GM18519 (cell line): Measurements from ENCODE around the gene HRH4.

Source experiments
- ATAC-seq: cut with Tn5 transposase; IDR thresholded peaks from one replicate; pipeline ENCODE4 v1.9.1; 2021; ENCODE audit warnings: mild to moderate bottlenecking, moderate library complexity; ENCODE audit not compliant: unreplicated experiment, low FRiP score

The HRH4 gene

DNA sequence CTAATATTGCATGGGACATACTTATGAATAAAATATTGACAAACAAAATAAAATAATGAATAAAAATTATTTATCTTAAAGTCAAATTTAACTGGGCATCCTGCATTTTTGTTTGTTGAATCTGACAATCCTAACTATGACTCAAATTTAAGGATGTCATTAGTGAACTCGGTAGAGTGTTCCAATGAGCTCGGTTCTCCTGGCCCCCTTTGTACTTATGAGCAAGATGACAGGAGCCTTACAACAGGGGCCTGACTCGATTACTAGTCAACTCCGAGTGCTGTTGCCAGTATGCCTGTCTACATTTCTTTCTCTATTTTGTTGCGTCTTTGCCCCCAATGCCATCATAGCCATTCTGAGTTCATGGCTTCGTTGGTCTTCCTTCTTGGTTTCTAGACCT, 40.3 kb downstream of the HRH4 start:
- no peak for ATAC-seq

DNA sequence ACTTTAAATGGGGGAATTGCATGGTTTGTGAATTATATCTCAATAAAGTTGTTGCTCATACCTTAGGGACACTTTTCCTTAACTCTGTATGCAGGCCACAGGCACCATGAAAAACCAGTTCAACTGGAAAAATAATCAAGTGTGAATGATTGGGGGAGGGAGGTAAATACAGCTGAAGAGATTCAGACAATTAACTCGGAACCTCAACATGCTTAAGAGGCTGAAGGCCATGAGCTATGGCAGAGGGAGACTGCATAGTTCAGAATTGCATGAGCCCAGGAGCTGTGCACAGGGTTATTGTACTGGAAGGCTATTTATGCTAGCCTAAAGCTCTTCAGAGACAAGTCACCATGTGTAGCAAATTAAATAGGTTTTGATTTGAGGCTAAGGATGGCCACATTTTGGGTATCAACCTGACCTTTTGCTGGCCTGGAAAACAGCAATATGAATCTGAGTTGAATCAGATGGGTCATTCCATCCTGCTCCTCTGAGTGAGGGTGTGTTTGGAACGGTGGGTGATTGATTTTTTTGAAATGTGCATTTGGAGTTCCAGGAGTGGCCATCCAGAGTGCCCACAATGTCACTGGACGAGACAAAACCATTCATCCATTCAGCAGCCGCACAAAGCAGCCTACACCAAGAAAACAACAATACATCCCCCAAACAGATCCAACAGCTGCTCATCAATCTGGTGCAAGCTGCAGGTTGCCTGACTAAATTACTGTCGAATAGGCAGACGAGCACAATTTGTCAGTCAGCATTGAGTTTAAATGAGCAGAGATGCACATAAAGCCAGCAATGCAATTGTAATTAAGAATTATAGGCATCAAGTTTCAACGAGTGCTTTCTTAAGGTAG, 42.5 kb downstream of the HRH4 start:
- ATAC-seq, result no peak

DNA sequence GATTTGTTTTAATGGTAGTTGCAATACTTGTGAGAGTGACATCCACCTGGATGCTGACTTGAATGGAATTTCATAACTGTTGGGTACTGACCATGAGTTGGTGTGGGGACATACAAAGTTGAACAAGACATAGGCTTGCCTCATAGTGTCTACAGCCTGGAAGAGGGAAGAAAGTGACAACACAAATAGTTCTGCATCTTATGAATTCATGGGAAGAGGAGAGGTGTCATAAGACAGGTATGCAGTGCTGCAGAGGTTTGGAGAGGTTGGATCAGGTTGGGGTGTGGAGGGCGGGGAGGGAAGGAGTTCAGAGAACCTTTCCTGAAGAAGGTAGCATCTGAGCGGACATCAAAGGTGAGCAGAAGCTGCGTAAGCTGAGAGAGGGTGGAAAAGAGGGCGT, 44.0 kb downstream of the HRH4 start:
- no peak for ATAC-seq

DNA sequence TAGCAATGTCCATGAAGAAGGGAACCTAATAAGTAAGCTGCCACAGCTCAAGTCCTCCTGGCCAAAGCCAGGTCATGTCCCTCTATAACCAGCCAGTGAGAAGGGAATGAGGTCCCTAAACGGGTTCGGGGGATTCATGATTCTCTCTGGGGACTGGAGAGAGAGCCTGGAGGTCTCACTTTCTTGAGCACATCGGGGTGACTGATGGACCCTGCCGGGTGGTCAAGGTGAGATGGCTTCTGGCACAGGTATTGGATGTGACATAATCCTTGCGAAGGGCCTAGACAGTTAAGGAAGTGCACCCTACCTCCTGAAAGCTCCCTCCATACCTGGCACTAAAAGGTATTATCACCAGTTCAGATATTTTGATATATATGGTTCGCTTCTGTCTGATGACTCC, 45.7 kb downstream of the HRH4 start:
- ATAC-seq, result no peak

DNA sequence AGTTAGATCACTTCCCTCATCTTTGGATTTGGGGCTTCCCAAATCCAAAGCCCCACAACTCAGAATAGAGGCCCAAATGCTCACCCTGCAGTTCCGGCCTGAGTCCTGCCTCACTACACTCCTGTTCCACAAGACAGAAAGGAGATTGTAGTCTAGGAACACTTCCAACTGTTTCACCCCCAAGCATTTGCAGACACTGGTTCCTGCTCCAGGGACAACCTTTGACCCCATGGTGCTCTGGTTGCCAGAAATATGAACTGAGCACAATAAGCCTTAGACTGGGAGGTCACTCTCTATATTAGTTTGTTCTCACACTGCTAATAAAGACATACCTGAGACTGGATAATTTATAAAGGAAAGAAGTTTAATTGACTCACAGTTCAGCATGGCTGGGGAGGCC, 49.0 kb downstream of the HRH4 start:
- no peak for ATAC-seq

DNA sequence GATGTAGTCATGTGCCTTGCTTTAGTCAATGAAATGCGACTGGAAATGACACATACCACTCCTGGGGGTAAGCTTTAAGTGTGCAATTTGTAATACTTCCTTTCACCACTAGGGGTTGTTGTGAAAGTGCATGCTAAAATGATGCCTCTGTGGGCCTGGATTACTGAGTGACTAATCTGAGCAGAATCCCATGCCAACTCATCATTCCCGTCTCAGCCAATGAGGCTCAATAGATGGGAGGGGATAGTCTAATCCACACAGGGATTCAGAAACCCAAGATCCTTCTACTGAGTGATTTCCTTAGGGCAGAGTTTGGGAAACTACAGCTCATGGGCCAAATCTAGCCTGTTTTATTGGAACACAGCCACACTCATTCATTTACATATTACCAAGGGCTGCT, 54.0 kb downstream of the HRH4 start:
- ATAC-seq, result peak; percentile 79

DNA sequence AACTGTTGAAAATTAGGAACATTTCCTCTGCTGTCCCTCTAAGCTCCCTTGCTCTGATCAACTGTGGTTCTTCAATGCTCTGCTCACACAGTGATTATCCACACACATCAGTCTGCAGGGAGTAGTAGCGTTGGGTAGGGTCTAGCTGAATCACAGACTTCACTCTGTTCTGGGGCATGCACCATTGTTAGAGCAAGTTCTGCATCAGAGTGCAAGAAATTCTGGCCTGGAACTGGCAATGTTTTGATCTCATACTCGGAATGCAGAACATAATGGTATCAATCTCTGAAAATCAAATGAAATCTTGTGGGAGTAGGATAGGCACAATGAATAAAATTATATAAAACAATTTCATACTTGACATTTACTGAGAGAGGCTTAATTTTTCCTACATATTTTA, 55.3 kb downstream of the HRH4 start:
- no peak for ATAC-seq

DNA sequence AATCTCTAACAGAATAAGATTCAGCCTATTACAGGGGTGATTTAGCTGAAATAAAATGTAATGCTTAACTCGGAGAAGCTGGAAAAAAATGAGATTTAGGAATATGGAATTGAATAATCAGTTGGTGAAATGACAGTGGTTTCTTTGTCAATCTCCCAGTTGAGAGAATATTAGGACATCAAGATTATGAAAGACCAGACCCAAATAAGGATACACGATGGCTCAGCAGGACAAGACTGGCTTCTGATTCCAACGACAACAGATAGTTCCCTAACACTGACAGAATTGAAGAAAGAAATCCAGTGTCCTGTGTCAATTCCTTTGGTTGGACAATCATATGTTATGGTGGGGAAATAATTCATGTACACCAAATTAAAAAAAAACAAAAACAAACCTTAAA, 55.8 kb downstream of the HRH4 start:
- ATAC-seq, result no peak

DNA sequence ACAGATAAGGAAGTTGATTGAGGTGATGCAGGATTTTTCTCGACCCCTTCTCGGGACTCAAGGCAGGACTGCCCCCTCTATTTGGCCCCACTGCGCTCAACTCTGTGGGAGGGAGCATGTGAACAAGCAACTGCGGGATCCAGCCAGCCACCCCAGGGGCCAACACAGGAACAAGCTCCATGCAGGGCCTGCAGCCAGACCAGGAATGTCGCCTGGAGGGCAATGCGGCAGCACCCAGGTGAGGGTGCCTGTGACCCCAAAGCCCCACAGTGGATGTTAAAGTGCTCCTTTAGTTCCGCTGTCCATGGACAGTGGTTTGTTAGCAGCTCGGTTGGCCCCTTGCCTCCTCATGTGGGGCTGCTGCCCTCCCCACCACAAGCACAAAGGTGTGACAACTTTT, 57.1 kb downstream of the HRH4 start:
- ATAC-seq, result no peak

DNA sequence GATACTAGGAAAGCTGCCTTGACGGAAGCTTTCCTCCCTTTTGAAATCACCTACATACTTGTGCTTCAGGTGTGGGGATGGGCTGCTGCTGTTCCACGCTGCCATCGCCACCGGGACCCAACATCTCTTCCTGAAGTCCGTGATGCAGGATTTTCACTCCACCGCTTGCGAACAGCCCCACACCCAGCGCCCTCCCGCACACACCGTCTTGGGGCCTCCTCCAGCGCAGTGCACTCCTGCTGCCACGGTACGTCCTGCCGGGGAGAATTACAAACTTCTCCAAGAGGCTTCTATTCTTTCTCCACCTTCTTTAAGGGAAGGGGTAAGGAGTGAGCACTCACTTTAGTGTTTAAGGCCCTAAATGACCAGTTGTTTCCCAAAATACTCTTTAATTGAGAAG, 58.2 kb downstream of the HRH4 start:
- ATAC-seq, result no peak
